H9 (cell line): ENCODE data around the gene PIK3R5. TPM values are rescaled to one million over a fixed set of nuclear protein-coding genes. Genes with fewer than 3 reads are reported as not detected.

Source experiments
- DNase-seq: peaks from one replicate; pipeline ENCODE4 v3.0.0-alpha.2; 2017
- H2AFZ ChIP-seq: one replicate; pipeline ENCODE4 v1.6.1; 2013; ENCODE audit warnings: mild to moderate bottlenecking, low read length, control low read depth, moderate library complexity
- H2AK5ac ChIP-seq: 2 replicates; pipeline ENCODE4 v1.6.1; 2013; ENCODE audit warnings: low read length, control low read depth, mixed read lengths; ENCODE audit not compliant: insufficient read length
- H2BK120ac ChIP-seq: one replicate; pipeline ENCODE4 v1.6.1; 2013; ENCODE audit warnings: low read depth, mild to moderate bottlenecking, low read length, control low read depth, inconsistent platforms; ENCODE audit not compliant: poor library complexity, severe bottlenecking
- H2BK12ac ChIP-seq: 2 replicates; pipeline ENCODE4 v1.6.1; 2013; ENCODE audit warnings: low read length, control low read depth, mixed read lengths, low read depth; ENCODE audit not compliant: insufficient read length
- H2BK15ac ChIP-seq: 2 replicates; pipeline ENCODE4 v1.6.1; 2013; ENCODE audit warnings: low read depth, low read length, control low read depth
- H2BK20ac ChIP-seq: one replicate; pipeline ENCODE4 v1.6.1; 2013; ENCODE audit warnings: low read depth, mild to moderate bottlenecking, low read length, control low read depth, inconsistent platforms; ENCODE audit not compliant: poor library complexity, severe bottlenecking
- H2BK5ac ChIP-seq: 2 replicates; pipeline ENCODE4 v1.6.1; 2013; ENCODE audit warnings: low read length, control low read depth, mixed read lengths; ENCODE audit not compliant: insufficient read length
- H3K14ac ChIP-seq: 2 replicates; pipeline ENCODE4 v1.6.1; 2013; ENCODE audit warnings: low read length, control low read depth; ENCODE audit not compliant: insufficient read depth
- H3K18ac ChIP-seq: 2 replicates; pipeline ENCODE4 v1.6.1; 2013; ENCODE audit warnings: low read depth, mild to moderate bottlenecking, mixed read lengths, low read length, control low read depth; ENCODE audit not compliant: insufficient read length
- H3K23ac ChIP-seq: 2 replicates; pipeline ENCODE4 v1.6.1; 2013; ENCODE audit warnings: low read length, control low read depth, mixed read lengths, low read depth; ENCODE audit not compliant: insufficient read length
- H3K23me2 ChIP-seq: 2 replicates; pipeline ENCODE4 v1.6.1; 2013; ENCODE audit warnings: low read depth, mild to moderate bottlenecking, mixed read lengths, low read length, control low read depth; ENCODE audit not compliant: insufficient read length, poor library complexity, severe bottlenecking
- H3K27ac ChIP-seq: 2 replicates; pipeline ENCODE4 v1.5.1; 2013; ENCODE audit warnings: low read length, control low read depth, mixed read lengths, low read depth; ENCODE audit not compliant: insufficient read length
- H3K27me3 ChIP-seq: 2 replicates; pipeline ENCODE4 v1.6.1; 2013; ENCODE audit warnings: low read length, control low read depth, inconsistent platforms; ENCODE audit not compliant: insufficient read depth
- H3K4ac ChIP-seq: 2 replicates; pipeline ENCODE4 v1.6.1; 2013; ENCODE audit warnings: low read depth, mild to moderate bottlenecking, control low read depth, inconsistent platforms, low read length, moderate library complexity
- H3K4me1 ChIP-seq: 2 replicates; pipeline ENCODE4 v1.6.1; 2013; ENCODE audit warnings: low read length, control low read depth, inconsistent platforms; ENCODE audit not compliant: insufficient read depth
- H3K4me2 ChIP-seq: 2 replicates; pipeline ENCODE4 v1.6.1; 2013; ENCODE audit warnings: low read length, control low read depth, mixed read lengths; ENCODE audit not compliant: insufficient read length, insufficient read depth
- H3K56ac ChIP-seq: 2 replicates; pipeline ENCODE4 v1.6.1; 2013; ENCODE audit warnings: low read depth, mild to moderate bottlenecking, mixed read lengths, low read length, control low read depth; ENCODE audit not compliant: insufficient read length
- H3K79me1 ChIP-seq: 2 replicates; pipeline ENCODE4 v1.6.1; 2013; ENCODE audit warnings: low read depth, mild to moderate bottlenecking, moderate library complexity, low read length, control low read depth, inconsistent platforms; ENCODE audit not compliant: insufficient read depth, poor library complexity, severe bottlenecking
- H3K79me2 ChIP-seq: 2 replicates; pipeline ENCODE4 v1.6.1; 2013; ENCODE audit warnings: low read length, control low read depth, inconsistent platforms; ENCODE audit not compliant: insufficient read depth
- H3K9ac ChIP-seq: 2 replicates; pipeline ENCODE4 v1.6.1; 2013; ENCODE audit warnings: low read length, control low read depth, mixed read lengths; ENCODE audit not compliant: insufficient read length; ENCODE audit errors: extremely low read depth
- H3K9me3 ChIP-seq: one replicate; pipeline ENCODE4 v1.6.1; 2013; ENCODE audit warnings: low read depth, low read length, inconsistent platforms; ENCODE audit not compliant: control insufficient read depth
- H3T11ph ChIP-seq: one replicate; pipeline ENCODE4 v1.6.1; 2013; ENCODE audit warnings: mild to moderate bottlenecking, low read length, control low read depth, inconsistent platforms
- H4K20me1 ChIP-seq: one replicate; pipeline ENCODE4 v1.6.1; 2013; ENCODE audit not compliant: control insufficient read depth, insufficient read length, insufficient read depth
- H4K5ac ChIP-seq: 2 replicates; pipeline ENCODE4 v1.6.1; 2013; ENCODE audit warnings: low read depth, mild to moderate bottlenecking, mixed read lengths, low read length, control low read depth; ENCODE audit not compliant: insufficient read length
- H4K8ac ChIP-seq: replicated peaks from 2 replicates; pipeline ENCODE4 v1.6.1; 2013; ENCODE audit warnings: low read length, control low read depth, mixed read lengths, low read depth; ENCODE audit not compliant: insufficient read length
- H4K91ac ChIP-seq: 2 replicates; pipeline ENCODE4 v1.6.1; 2013; ENCODE audit warnings: low read depth, mild to moderate bottlenecking, moderate library complexity, mixed read lengths, low read length, control low read depth; ENCODE audit not compliant: insufficient read length
- H3K27ac Mint-ChIP-seq, 3 experiments: 2 replicates in 2 of 3; 3 replicates in 1 of 3; pipeline ENCODE4 v1.8.0; 2020 to 2021; ENCODE audit warnings: mixed read lengths in 3 of 3, mild to moderate bottlenecking in 1 of 3, moderate library complexity in 1 of 3
- H3K27me3 Mint-ChIP-seq: 2 replicates; pipeline ENCODE4 v1.8.0; 2021; ENCODE audit warnings: low read depth, mild to moderate bottlenecking, moderate library complexity, mixed read lengths
- H3K36me3 Mint-ChIP-seq, 3 experiments: 2 replicates in 2 of 3; 3 replicates in 1 of 3; pipeline ENCODE4 v1.8.0; 2020 to 2021; ENCODE audit warnings: low read depth in 3 of 3, mixed read lengths in 3 of 3; ENCODE audit not compliant: insufficient read depth in 1 of 3
- H3K4me1 Mint-ChIP-seq, 2 experiments: 2 replicates each; pipeline ENCODE4 v1.8.0; 2020; ENCODE audit warnings: mixed read lengths in 2 of 2
- H3K4me3 Mint-ChIP-seq, 2 experiments: 2 replicates in 1 of 2; 3 replicates in 1 of 2; pipeline ENCODE4 v1.8.0; 2020 to 2021; ENCODE audit warnings: mild to moderate bottlenecking in 2 of 2, mixed read lengths in 2 of 2, moderate library complexity in 1 of 2
- H3K9me3 Mint-ChIP-seq, 2 experiments: 2 replicates in 1 of 2; 3 replicates in 1 of 2; pipeline ENCODE4 v1.8.0; 2020; ENCODE audit warnings: mild to moderate bottlenecking in 2 of 2, mixed read lengths in 2 of 2, moderate library complexity in 1 of 2
- CTCF ChIP-seq: fragments of 200-600 bp; sonication (generic); conservative IDR thresholded peaks from 3 replicates; pipeline ENCODE4 v1.8.0; 2021; ENCODE audit warnings: antibody characterized with exemption, mild to moderate bottlenecking
- WGBS: extraction: QIAGEN DNeasy Blood & Tissue Kit; methylation state at CpG from one replicate; pipeline ENCODE4 v1.1.7; 2013; ENCODE audit warnings: missing lambda C conversion rate, low lambda C conversion rate, mixed read lengths; ENCODE audit not compliant: insufficient read length; ENCODE audit errors: extremely low coverage; 5-methylcytosine and 5-hydroxymethylcytosine counted together
- total RNA-seq: library from RNA; stranded (reverse); gene quantifications from 2 replicates; pipeline ENCODE4 v1.2.1, GENCODE V29; 2021

Gene PIK3R5
- total RNA-seq, 1 experiment from 2014 or later: 1.4 TPM

- H3K23me2 ChIP-seq: no peaks in the 10 kb centered on the region
- no peaks in the 10 kb centered on the region for H3K79me2 ChIP-seq
- H3K4me3 Mint-ChIP-seq: no peak overlapping the region
- H3K27ac Mint-ChIP-seq: no peak overlapping the region
- H3K4me1 Mint-ChIP-seq: peaks cover 4 to 10% of the 10 kb centered on the region in 2 experiments
- no peaks in the 10 kb centered on the region for H4K20me1 ChIP-seq
- no peak overlapping the region for H2AFZ ChIP-seq
- no peak overlapping the region for H2BK20ac ChIP-seq
- H3K18ac ChIP-seq: no peak overlapping the region
- H3K27me3 Mint-ChIP-seq: peaks cover 20% of the 10 kb centered on the region
- H3K9me3 ChIP-seq: no peaks in the 10 kb centered on the region
- no peak for DNase-seq
- no peak overlapping the region for H3K4ac ChIP-seq
- no peaks in the 10 kb centered on the region for H3K27me3 ChIP-seq
- H3K9me3 Mint-ChIP-seq: no peaks in the 10 kb centered on the region; a peak in 2 of 5 replicates
- no peaks in the 10 kb centered on the region for H3K36me3 Mint-ChIP-seq
- no peaks in the 10 kb centered on the region for H3K4me1 ChIP-seq
- TF ChIP-seq CTCF: no peak
- H2BK15ac ChIP-seq: no peak overlapping the region
- peak overlapping the region; percentile 37 for H2BK5ac ChIP-seq
- no peak overlapping the region for H4K8ac ChIP-seq
- H3K4me2 ChIP-seq: no peak overlapping the region
- H3K27ac ChIP-seq: no peak overlapping the region
- H3K23ac ChIP-seq: no peak overlapping the region
- H2BK12ac ChIP-seq: no peak overlapping the region
- WGBS: no CpG with 5 or more reads among the region's 2 CpGs
- no peak overlapping the region for H4K5ac ChIP-seq
- no peak overlapping the region for H3K56ac ChIP-seq
- H3K9ac ChIP-seq: no peak overlapping the region
- H3K14ac ChIP-seq: no peak overlapping the region
- H3T11ph ChIP-seq: no peak overlapping the region
- no peak overlapping the region for H2BK120ac ChIP-seq
- H2AK5ac ChIP-seq: no peak overlapping the region
- H4K91ac ChIP-seq: no peak overlapping the region
- H3K79me1 ChIP-seq: no peaks in the 10 kb centered on the region
Observed at GRCh38 chr17:8953156-8953885, 12.2 kb downstream of the PIK3R5 start.
